Gastroesophageal sphincter (tissue), 3 donors: ENCODE results near the gene SAMD4A.

Source experiments
- CTCF ChIP-seq, 4 experiments: fragments of 200-600 bp in 2 of 4; fragments of 450-650 bp in 2 of 4; sonication (generic) in 1 of 4; IDR thresholded peaks; one replicate each; pipeline ENCODE4 v1.5.1; 2017 to 2019; ENCODE audit warnings: antibody characterized with exemption in 4 of 4, mild to moderate bottlenecking in 2 of 4, moderate library complexity in 2 of 4
- POLR2A ChIP-seq, 2 donors: fragments of 450-650 bp; IDR thresholded peaks; one replicate each; pipeline ENCODE4 v1.6.1; 2017; ENCODE audit warnings: antibody characterized with exemption in 2 of 2, mild to moderate bottlenecking in 2 of 2, moderate library complexity in 1 of 2

GRCh38 chr14:54650959-54651351 is 84.0 kb downstream of the SAMD4A start:
- TF ChIP-seq CTCF (IDR thresholded peaks at IDR 0.05) = no peak
- no peak for TF ChIP-seq POLR2A (IDR thresholded peaks at IDR 0.05)
